A549 (cell line): Measurements from ENCODE around the gene ROCK1.

Experiments
- CTCF ChIP-seq: fragments of >200 bp; sonication (Bioruptor Twin); formaldehyde crosslinking; IDR thresholded peaks from 3 replicates; pipeline ENCODE4 v1.5.1; 2016
- ESRRA ChIP-seq: fragments of 150-350 bp; IDR thresholded peaks from 2 replicates; pipeline ENCODE4 v1.6.1; 2014; ENCODE audit warnings: mild to moderate bottlenecking, low read length, borderline replicate concordance
- HMGXB4 ChIP-seq: fragments of 250-450 bp; sonication (Bioruptor Pico); IDR thresholded peaks from 2 replicates; pipeline ENCODE4 v1.5.0; 2021; ENCODE audit warnings: mild to moderate bottlenecking, moderate library complexity, borderline replicate concordance
- HOXB13 ChIP-seq: fragments of 250-450 bp; sonication (Bioruptor Pico); IDR thresholded peaks from 2 replicates; pipeline ENCODE4 v1.5.0; 2020; ENCODE audit warnings: low read depth, mild to moderate bottlenecking, moderate library complexity
- MYC ChIP-seq: IDR thresholded peaks from 2 replicates; pipeline ENCODE4 v1.6.1; 2012; ENCODE audit warnings: mild to moderate bottlenecking, inconsistent platforms, low read length, improper control_type of control experiment, borderline replicate concordance
- PHF8 ChIP-seq: fragments of 200-600 bp; sonication (generic); IDR thresholded peaks from 2 replicates; pipeline ENCODE4 v1.6.1; 2016; ENCODE audit warnings: low read depth, mild to moderate bottlenecking, antibody characterized with exemption, moderate library complexity, borderline replicate concordance
- POLR2A ChIP-seq: IDR thresholded peaks from 2 replicates; pipeline ENCODE4 v1.6.1; 2012; ENCODE audit warnings: mild to moderate bottlenecking, low read length
- RCOR1 ChIP-seq: fragments of 150-350 bp; IDR thresholded peaks from 2 replicates; pipeline ENCODE4 v1.6.1; 2014; ENCODE audit warnings: antibody characterized with exemption, low read length, low read depth
- SREBF2 ChIP-seq: fragments of 450-650 bp; IDR thresholded peaks from 2 replicates; pipeline ENCODE4 v1.6.1; 2014; ENCODE audit warnings: mild to moderate bottlenecking, moderate library complexity

DNA sequence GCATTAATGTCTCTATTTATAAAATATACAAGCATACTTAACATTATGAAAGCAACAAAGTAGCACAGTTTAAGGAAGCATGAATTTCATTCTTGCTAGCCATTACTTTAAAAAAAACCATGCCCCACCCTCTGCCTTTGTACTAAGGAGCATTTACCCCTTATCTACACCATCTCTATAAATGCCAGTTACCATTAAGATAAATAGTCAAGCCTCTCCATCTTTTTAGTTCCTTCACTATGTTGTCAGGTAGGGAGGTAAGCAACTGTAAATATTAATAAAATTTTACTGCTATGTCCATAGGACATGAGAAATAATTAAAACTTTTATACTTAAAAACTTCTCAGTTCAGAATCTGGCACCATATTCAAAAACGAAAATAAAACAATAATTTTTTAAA lies 42.1 kb downstream of the ROCK1 start:
- TF ChIP-seq CTCF (no peak), SREBF2 (no peak), PHF8 (no peak), POLR2A (no peak), ESRRA (no peak), RCOR1 (no peak), MYC (no peak), HMGXB4 (CRISPR knock-in tag) (no peak), HOXB13 (CRISPR knock-in tag) (no peak)
